Melanocyte of skin (primary cell): ENCODE measurements around the gene CAPN15. TPM values are rescaled to one million over a fixed set of nuclear protein-coding genes. Genes with fewer than 3 reads are reported as not detected.

Experiments
- small RNA-seq, 2 donors: library from RNA; depleted of rRNA; stranded (forward); fragments of <200 nt; gene quantifications; one replicate each; pipeline ENCODE3, GENCODE V24; 2012
- total RNA-seq, 2 donors: library from RNA; depleted of rRNA; stranded (reverse); fragments of >200 nt; gene quantifications; 2 replicates each; pipeline ENCODE4 v1.2.3, GENCODE V29; 2012

Gene CAPN15
- 10 to 100 TPM; 35.4 to 47.3 TPM for total RNA-seq

GRCh38 chr16:527015-527903 lies at the start of gene CAPN15:
TSS of gene CAPN15 (plus strand) at chr16:527712. CDS start at chr16:546839, 19,127 bp downstream.

DNA sequence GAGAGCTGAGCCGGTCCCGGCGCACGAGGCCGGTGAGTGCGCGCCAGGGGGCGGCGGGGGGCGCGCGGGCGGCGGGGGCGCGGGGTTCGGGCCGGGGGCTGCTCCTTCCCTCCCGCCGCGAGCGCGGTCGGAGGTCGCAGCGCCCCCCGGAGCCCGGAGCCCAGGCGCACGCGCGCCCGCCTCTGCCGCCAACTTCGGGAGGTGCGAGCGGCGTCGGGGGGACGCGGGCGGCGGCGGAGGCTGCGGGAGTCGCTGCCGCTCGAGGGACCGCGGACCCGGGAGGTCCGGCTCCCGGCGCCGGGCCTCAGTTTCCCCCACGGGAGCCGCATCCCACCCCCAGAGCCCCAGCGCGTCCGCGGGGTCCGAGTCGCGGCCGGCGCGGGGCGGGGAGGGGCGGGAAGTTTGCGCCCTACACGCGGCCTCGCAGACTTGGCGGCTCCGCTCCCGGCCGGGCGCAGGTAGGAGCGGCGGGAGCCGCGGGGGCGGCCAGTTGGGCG lies 32.7 kb downstream of the CAPN15 start, which contains the start of gene PRR35:
TSS of gene PRR35 (plus strand) at position 191 of the 497 bp plus-strand sequence. CDS start 2,901 bp downstream, outside the sequence.

GRCh38 chr16:566475-567372 lies 39.2 kb downstream of the CAPN15 start, which contains the start of gene NHLRC4:
TSS of gene NHLRC4 (plus strand) at chr16:567005. CDS start at chr16:568048, 1,043 bp downstream.

DNA sequence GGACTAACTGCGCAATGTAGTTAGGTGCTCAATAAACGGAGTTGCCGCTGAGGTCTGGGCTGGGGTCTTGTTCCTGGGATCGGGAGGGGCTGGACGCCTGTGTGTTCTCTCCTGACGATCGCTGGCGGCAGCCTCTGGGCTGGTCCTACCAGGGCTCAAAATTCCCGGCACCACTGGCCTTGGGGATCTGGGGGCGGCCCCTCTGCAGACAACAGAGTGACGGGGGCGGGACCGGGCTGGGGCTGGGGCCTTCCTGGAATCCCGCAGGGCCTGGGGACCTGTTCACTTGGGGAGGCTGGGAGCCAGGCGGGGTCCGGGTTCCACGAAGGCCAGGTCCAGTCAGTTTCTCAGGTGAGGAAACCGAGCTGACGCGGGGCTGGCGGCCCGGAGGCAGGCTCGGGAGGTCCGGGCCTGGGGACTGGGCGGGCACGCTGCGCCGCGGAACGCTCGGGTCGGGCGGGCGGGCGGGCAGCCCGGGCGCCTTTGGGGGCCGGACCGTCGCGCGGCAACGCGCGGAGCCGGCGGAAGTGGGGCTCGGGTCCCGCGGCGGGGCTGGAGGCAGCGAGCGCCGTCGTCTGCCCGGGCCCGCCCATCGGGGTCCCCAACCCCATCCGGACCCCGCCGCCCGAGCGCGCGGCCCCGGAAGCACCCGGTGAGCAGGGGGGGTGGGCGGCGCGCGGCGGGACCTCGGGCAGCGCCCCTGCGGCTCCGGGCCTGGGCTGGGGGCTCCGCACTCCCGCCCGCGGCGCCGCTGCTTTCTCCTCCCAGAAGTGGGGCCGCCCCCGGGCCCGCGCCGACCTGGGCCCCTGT lies 42.1 kb downstream of the CAPN15 start, which contains the start of gene PIGQ:
TSS of gene PIGQ (plus strand) at position 524 of the 810 bp plus-strand sequence. CDS start 4,107 bp downstream, outside the sequence.

GRCh38 chr16:589658-590187 lies 62.2 kb downstream of the CAPN15 start, which contains the start of gene RAB40C:
TSS of gene RAB40C (plus strand) at chr16:590066. CDS start at chr16:590292, 226 bp downstream.

Small RNAs within 50 kb of the gene (small RNA-seq; reads per million reads assigned to genes)
- gene MIR3176 (0.12 to 0.64 reads per million in 2 donors), gene MIR5587 (0.52 to 1.2 reads per million in 2 donors), gene Z98883.1 (0 reads per million in 2 donors)

Other genes with a start within 250 kb of the CAPN15 start
- not detected for gene ARHGDIG, start 247.1 kb upstream of the CAPN15 start, total RNA-seq
- gene PDIA2, start 244.5 kb upstream of the CAPN15 start, total RNA-seq, result not detected
- 10 to 100 TPM; 18.9 to 28.6 TPM for gene AXIN1, start 175.0 kb upstream of the CAPN15 start, total RNA-seq
- gene MRPL28, start 157.2 kb upstream of the CAPN15 start, total RNA-seq, result 10 to 100 TPM; 63.0 to 85.9 TPM
- gene PGAP6, start 145.7 kb upstream of the CAPN15 start, total RNA-seq, result 10 to 100 TPM; 63.3 to 90.9 TPM
- gene NME4, start 130.5 kb upstream of the CAPN15 start, total RNA-seq, result 100 to 1,000 TPM; 128 to 155 TPM
- 10 to 100 TPM; 15.3 to 22.0 TPM for gene DECR2, start 125.8 kb upstream of the CAPN15 start, total RNA-seq
- 10 to 100 TPM; 15.3 to 21.7 TPM for gene RAB11FIP3, start 102.1 kb upstream of the CAPN15 start, total RNA-seq
- not detected for gene PRR35, start 32.7 kb downstream of the CAPN15 start, total RNA-seq
- 1 to 10 TPM; 2.0 to 2.4 TPM for gene NHLRC4, start 39.3 kb downstream of the CAPN15 start, total RNA-seq
- gene PIGQ, start 42.3 kb downstream of the CAPN15 start, total RNA-seq, result 10 to 100 TPM; 36.8 to 38.3 TPM
- 1 to 10 TPM; 7.0 to 7.2 TPM for gene RAB40C, start 62.4 kb downstream of the CAPN15 start, total RNA-seq
- gene WFIKKN1, start 103.3 kb downstream of the CAPN15 start, total RNA-seq, result under 1 TPM; under 0.01 to 0.34 TPM
- 10 to 100 TPM; 51.6 to 57.3 TPM for gene METTL26, start 108.6 kb downstream of the CAPN15 start, total RNA-seq
- 10 to 100 TPM; 21.7 to 36.0 TPM for gene MCRIP2, start 114.1 kb downstream of the CAPN15 start, total RNA-seq
- 10 to 100 TPM; 12.4 to 16.7 TPM for gene WDR90, start 121.7 kb downstream of the CAPN15 start, total RNA-seq
- 10 to 100 TPM; 39.9 to 51.0 TPM for gene RHOT2, start 140.4 kb downstream of the CAPN15 start, total RNA-seq
- gene RHBDL1, start 148.0 kb downstream of the CAPN15 start, total RNA-seq, result under 1 TPM; 0.33 to 0.69 TPM
- gene STUB1, start 152.7 kb downstream of the CAPN15 start, total RNA-seq, result 100 to 1,000 TPM; 124 to 153 TPM
- gene JMJD8, start 156.6 kb downstream of the CAPN15 start, total RNA-seq, result 10 to 100 TPM; 35.4 to 36.3 TPM
- gene WDR24, start 162.7 kb downstream of the CAPN15 start, total RNA-seq, result 10 to 100 TPM in 1 of 2 donors, 1 to 10 TPM in 1; 9.6 to 10.3 TPM
- gene FBXL16, start 178.1 kb downstream of the CAPN15 start, total RNA-seq, result under 1 TPM in 1 of 2 donors, not detected in 1; under 0.01 TPM
- gene METRN, start 187.4 kb downstream of the CAPN15 start, total RNA-seq, result 10 to 100 TPM; 54.0 to 93.6 TPM
- 10 to 100 TPM; 23.4 to 28.0 TPM for gene ANTKMT, start 193.4 kb downstream of the CAPN15 start, total RNA-seq
- 1 to 10 TPM; 3.1 to 6.0 TPM for gene CCDC78, start 198.7 kb downstream of the CAPN15 start, total RNA-seq
- gene HAGHL, start 199.4 kb downstream of the CAPN15 start, total RNA-seq, result 10 to 100 TPM; 31.3 to 34.3 TPM
- gene CIAO3, start 213.3 kb downstream of the CAPN15 start, total RNA-seq, result 10 to 100 TPM; 33.4 to 40.0 TPM
- gene MSLN, start 233.0 kb downstream of the CAPN15 start, total RNA-seq, result not detected